OCI-LY7 (cell line): Measurements from ENCODE around the gene PRRX2. TPM values are rescaled to one million over a fixed set of nuclear protein-coding genes. Genes with fewer than 3 reads are reported as not detected.

Source experiments
- BruUV-seq: library from RNA; stranded (reverse); fragments of 400-500 nt; replicated peaks from 2 replicates; lab custom pipeline; 2021; lab: Mats Ljungman, UMichigan
- CTCF ChIA-PET: fragments of 300-600 bp; sonication (Branson Sonifier 250); formaldehyde crosslinking; loops from one replicate; lab custom pipeline; 2022; ENCODE audit warnings: antibody characterized with exemption; ENCODE audit not compliant: unreplicated experiment; lab: Charles Lee
- POLR2A ChIA-PET: fragments of 300-600 bp; sonication (Branson Sonifier 250); formaldehyde crosslinking; loops from one replicate; lab custom pipeline; 2022; ENCODE audit warnings: antibody characterized with exemption; lab: Charles Lee
- DNase-seq: peaks from one replicate; pipeline ENCODE4 v3.0.0-alpha.2; 2015; ENCODE audit warnings: low spot score
- H2AFZ ChIP-seq: fragments of 200-600 bp; sonication (generic), shearing (Covaris generic); 2 replicates; pipeline ENCODE4 v1.6.1; 2014; ENCODE audit warnings: mild to moderate bottlenecking, antibody characterized with exemption, low read length, moderate library complexity
- H3K27ac ChIP-seq: fragments of 200-600 bp; sonication (generic); 2 replicates; pipeline ENCODE4 v1.5.1; 2014; ENCODE audit warnings: mixed run types, low read depth, mild to moderate bottlenecking, moderate library complexity, low read length, inconsistent platforms; ENCODE audit not compliant: poor library complexity, severe bottlenecking
- H3K36me3 ChIP-seq: fragments of 200-600 bp; sonication (generic); 2 replicates; pipeline ENCODE4 v1.6.1; 2014; ENCODE audit warnings: mild to moderate bottlenecking, antibody characterized with exemption, low read length, moderate library complexity, mixed read lengths; ENCODE audit not compliant: insufficient read depth
- H3K4me1 ChIP-seq: fragments of 200-600 bp; sonication (generic); 2 replicates; pipeline ENCODE4 v1.5.1; 2014; ENCODE audit warnings: mild to moderate bottlenecking, low read length; ENCODE audit not compliant: insufficient read depth, poor library complexity, severe bottlenecking
- H3K4me2 ChIP-seq: fragments of 200-600 bp; sonication (generic); 2 replicates; pipeline ENCODE4 v1.6.1; 2014; ENCODE audit warnings: mild to moderate bottlenecking, low read length
- H3K4me3 ChIP-seq: fragments of 200-600 bp; sonication (generic); 2 replicates; pipeline ENCODE4 v1.5.1; 2014; ENCODE audit warnings: mild to moderate bottlenecking, low read depth, low read length; ENCODE audit not compliant: poor library complexity, severe bottlenecking
- H3K79me2 ChIP-seq: fragments of 200-600 bp; sonication (generic); 2 replicates; pipeline ENCODE4 v1.6.1; 2016; ENCODE audit warnings: low read depth, mild to moderate bottlenecking, low read length, moderate library complexity, mixed read lengths; ENCODE audit not compliant: insufficient read depth
- H3K9me2 ChIP-seq: fragments of 200-600 bp; sonication (generic); 2 replicates; pipeline ENCODE4 v1.6.1; 2016; ENCODE audit warnings: mild to moderate bottlenecking, low read length, mixed read lengths; ENCODE audit not compliant: insufficient read depth
- H3K9me3 ChIP-seq: fragments of 200-600 bp; sonication (generic); 2 replicates; pipeline ENCODE4 v1.6.1; 2014; ENCODE audit warnings: mild to moderate bottlenecking, mixed run types, low read length, mixed read lengths
- H4K20me1 ChIP-seq: fragments of 200-600 bp; sonication (generic); 2 replicates; pipeline ENCODE4 v1.6.1; 2014; ENCODE audit warnings: mild to moderate bottlenecking, antibody characterized with exemption, low read length, moderate library complexity, mixed read lengths; ENCODE audit not compliant: insufficient read depth
- EZH2phosphoT487 ChIP-seq: fragments of 200-600 bp; sonication (generic); IDR thresholded peaks from 2 replicates; pipeline ENCODE4 v1.6.1; 2018; ENCODE audit warnings: low read depth, borderline replicate concordance, mild to moderate bottlenecking, mixed run types, antibody characterized with exemption, low read length, moderate library complexity, mixed read lengths
- intact Hi-C: fragments of 100-400 bp; cut with micrococcal nuclease; formaldehyde crosslinking; loops from one replicate; pipeline ENCODE4 v1.10.0; 2022; ENCODE audit not compliant: unreplicated experiment
- total RNA-seq, 2 experiments: library from RNA; depleted of rRNA in 1 of 2; stranded (reverse); fragments of >200 nt in 1 of 2; shearing (Covaris generic) in 1 of 2; gene quantifications; 2 replicates each; pipeline ENCODE4 v1.2.3, GENCODE V29; 2014 to 2022
- TF ChIP-seq, protein P1 (sequence below): fragments of 200-600 bp; sonication (generic); conservative IDR thresholded peaks from 2 replicates; pipeline ENCODE4 v1.5.1; 2014; ENCODE audit warnings: mild to moderate bottlenecking, antibody characterized with exemption, low read length, moderate library complexity, mixed read lengths

PRRX2 gene
- total RNA-seq, 2 experiments from 2014 or later: not detected

DNA sequence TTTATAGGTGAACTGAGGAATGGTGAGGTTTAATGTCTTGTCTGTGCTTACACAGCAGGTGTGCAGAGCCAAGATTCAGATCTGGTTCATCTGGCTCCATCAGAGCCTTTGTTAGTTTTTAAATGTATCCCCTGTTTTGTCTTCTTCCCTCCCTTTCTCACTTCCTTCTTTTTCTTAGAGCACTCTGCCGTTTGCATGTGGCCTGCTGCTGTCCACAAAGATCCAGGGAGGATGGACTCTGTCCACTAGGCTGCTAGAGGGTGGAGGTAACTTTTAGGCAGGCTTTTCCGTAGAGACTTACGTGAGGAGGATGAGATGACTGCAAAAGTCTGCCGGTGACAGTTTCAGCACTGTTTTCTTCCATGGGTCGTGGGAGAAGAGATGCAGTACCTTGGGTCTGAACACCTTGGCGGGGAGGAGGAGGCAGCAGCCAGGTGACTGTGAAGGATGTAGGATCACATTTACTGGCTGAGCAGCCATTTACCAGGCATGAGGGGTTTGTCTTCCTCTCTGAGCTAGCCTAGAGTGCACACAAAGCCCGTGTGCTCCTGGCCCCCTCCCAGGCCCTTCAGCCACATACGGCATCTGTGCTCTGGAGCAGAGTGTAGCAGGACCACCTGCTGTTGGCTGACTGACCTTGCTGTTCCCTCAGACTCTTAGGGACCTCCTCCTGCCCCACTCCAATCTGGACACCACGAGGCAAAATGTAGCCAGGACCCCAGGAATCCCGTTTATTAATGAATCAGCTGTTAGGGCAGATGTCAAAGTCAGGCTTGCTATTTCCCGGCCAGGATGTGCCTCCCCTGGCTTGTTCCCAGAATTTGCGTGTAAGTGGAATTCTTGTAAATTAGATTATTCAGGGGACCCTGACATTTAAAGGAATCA, 37.6 kb upstream of the PRRX2 start:
- Histone ChIP-seq H3K4me1 (peaks cover 44% of the 10 kb centered on the region), H3K4me3 (peak overlapping the region; percentile 92), H3K36me3 (peaks cover 57% of the 10 kb centered on the region), H3K27ac (peak overlapping the region; percentile 73), H3K79me2 (peaks cover 67% of the 10 kb centered on the region), H2AFZ (no peak overlapping the region), H3K4me2 (peak overlapping the region; percentile 88), H3K9me3 (no peaks in the 10 kb centered on the region), H3K9me2 (no peaks in the 10 kb centered on the region), H4K20me1 (peaks cover 40% of the 10 kb centered on the region)
- intact Hi-C loops: loop anchor here (5.0 kb wide), 1 partner anchor 450 kb away; the partner anchor contains the start of gene IER5L
- no peak for TF ChIP-seq EZH2phosphoT487
- TF ChIP-seq, protein P1, sequence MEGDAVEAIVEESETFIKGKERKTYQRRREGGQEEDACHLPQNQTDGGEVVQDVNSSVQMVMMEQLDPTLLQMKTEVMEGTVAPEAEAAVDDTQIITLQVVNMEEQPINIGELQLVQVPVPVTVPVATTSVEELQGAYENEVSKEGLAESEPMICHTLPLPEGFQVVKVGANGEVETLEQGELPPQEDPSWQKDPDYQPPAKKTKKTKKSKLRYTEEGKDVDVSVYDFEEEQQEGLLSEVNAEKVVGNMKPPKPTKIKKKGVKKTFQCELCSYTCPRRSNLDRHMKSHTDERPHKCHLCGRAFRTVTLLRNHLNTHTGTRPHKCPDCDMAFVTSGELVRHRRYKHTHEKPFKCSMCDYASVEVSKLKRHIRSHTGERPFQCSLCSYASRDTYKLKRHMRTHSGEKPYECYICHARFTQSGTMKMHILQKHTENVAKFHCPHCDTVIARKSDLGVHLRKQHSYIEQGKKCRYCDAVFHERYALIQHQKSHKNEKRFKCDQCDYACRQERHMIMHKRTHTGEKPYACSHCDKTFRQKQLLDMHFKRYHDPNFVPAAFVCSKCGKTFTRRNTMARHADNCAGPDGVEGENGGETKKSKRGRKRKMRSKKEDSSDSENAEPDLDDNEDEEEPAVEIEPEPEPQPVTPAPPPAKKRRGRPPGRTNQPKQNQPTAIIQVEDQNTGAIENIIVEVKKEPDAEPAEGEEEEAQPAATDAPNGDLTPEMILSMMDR: no peak
- no peak for DNase-seq
- BruUV-seq: no TSS peak
- POLR2A ChIA-PET: no interaction called here
- CTCF ChIA-PET: no interaction called here

DNA sequence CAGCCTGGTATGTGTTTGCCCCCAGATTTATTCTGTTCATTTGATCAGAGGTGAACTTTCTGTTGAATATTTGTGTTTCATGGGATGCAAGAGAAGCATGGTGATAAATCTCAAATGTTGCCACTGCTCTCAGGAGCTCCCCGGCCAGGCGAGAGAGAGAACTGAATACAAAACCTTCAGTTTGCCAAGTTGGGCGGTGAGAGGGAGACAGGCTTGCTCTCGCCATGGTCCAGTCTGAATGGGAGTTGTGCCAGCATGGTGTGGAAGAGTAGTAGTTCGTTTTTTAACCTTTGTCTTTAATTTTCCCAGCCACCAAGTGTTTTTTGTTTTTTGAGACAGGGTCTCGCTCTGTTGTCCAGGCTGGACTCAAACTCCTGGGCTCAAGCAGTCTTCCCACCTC, 36.7 kb upstream of the PRRX2 start:
- intact Hi-C loops: loop anchor here (5.0 kb wide), 1 partner anchor 451 kb away; the partner anchor contains the start of gene IER5L
- DNase-seq: no peak
- Histone ChIP-seq H3K9me3 (no peaks in the 10 kb centered on the region), H3K4me1 (peaks cover 44% of the 10 kb centered on the region), H3K9me2 (no peaks in the 10 kb centered on the region), H3K4me3 (no peak overlapping the region), H4K20me1 (peaks cover 40% of the 10 kb centered on the region), H3K4me2 (peak overlapping the region; percentile 88), H3K36me3 (peaks cover 66% of the 10 kb centered on the region), H3K79me2 (peaks cover 76% of the 10 kb centered on the region), H2AFZ (no peak overlapping the region), H3K27ac (no peak overlapping the region)
- TF ChIP-seq, protein P1: no peak
- TF ChIP-seq EZH2phosphoT487: no peak
- ChIA-PET POLR2A (no interaction called here), CTCF (no interaction called here)
- no TSS peak for BruUV-seq
